PC-9 (cell line): Measurements from ENCODE around the gene CTNNAL1. TPM values are rescaled to one million over a fixed set of nuclear protein-coding genes. Genes with fewer than 3 reads are reported as not detected.
"Not testable (repeated sequence)": the region's sequence is repeated elsewhere in the genome, so short reads cannot be mapped to it uniquely, and the experiment has no call there.

Source experiments
- BruUV-seq: library from RNA; stranded (reverse); fragments of 400-500 nt; replicated peaks from 2 replicates; lab custom pipeline; 2021; lab: Mats Ljungman, UMichigan
- CTCF ChIA-PET: fragments of 300-600 bp; sonication (Branson Sonifier 250); formaldehyde crosslinking; loops from one replicate; lab custom pipeline; 2022; ENCODE audit warnings: antibody characterized with exemption; lab: Charles Lee
- POLR2A ChIA-PET: fragments of 300-600 bp; sonication (Branson Sonifier 250); formaldehyde crosslinking; loops from one replicate; lab custom pipeline; 2022; ENCODE audit warnings: antibody characterized with exemption; ENCODE audit not compliant: unreplicated experiment; lab: Charles Lee
- DNase-seq, 2 experiments: peaks; one replicate each; pipeline versions ENCODE4 v3.0.0 to v3.0.0-alpha.2; 2015 to 2022; ENCODE audit warnings: mixed read lengths in 1 of 2
- H2AFZ ChIP-seq: fragments of 200-600 bp; sonication (generic); 2 replicates; pipeline ENCODE4 v1.8.1; 2017; ENCODE audit warnings: antibody characterized with exemption
- H3F3A ChIP-seq: fragments of 200-600 bp; sonication (generic); 2 replicates; pipeline ENCODE4 v1.8.1; 2017; ENCODE audit warnings: antibody characterized with exemption, mild to moderate bottlenecking, low read depth; ENCODE audit not compliant: insufficient read depth
- H3K27ac ChIP-seq: fragments of 200-600 bp; sonication (generic); 2 replicates; pipeline ENCODE4 v1.6.1; 2016; ENCODE audit warnings: mixed run types
- H3K27me3 ChIP-seq: fragments of 200-600 bp; sonication (generic); 2 replicates; pipeline ENCODE4 v1.6.1; 2016; ENCODE audit warnings: low read depth, mixed run types; ENCODE audit not compliant: insufficient read depth
- H3K36me3 ChIP-seq: fragments of 200-600 bp; sonication (generic); 2 replicates; pipeline ENCODE4 v1.6.1; 2016; ENCODE audit warnings: low read depth, mixed run types
- H3K4me1 ChIP-seq: fragments of 200-600 bp; sonication (generic); replicated peaks from 2 replicates; pipeline ENCODE4 v1.6.1; 2016; ENCODE audit warnings: mixed run types; ENCODE audit not compliant: insufficient read depth
- H3K4me2 ChIP-seq: fragments of 200-600 bp; sonication (generic); 2 replicates; pipeline ENCODE4 v1.6.1; 2017; ENCODE audit warnings: mixed run types
- H3K4me3 ChIP-seq: fragments of 200-600 bp; sonication (generic); 2 replicates; pipeline ENCODE4 v1.6.1; 2016; ENCODE audit warnings: mixed run types
- H3K79me2 ChIP-seq: fragments of 200-600 bp; sonication (generic); 2 replicates; pipeline ENCODE4 v1.6.1; 2017; ENCODE audit warnings: low read depth, mixed run types
- H3K9me2 ChIP-seq: fragments of 200-600 bp; sonication (generic); 2 replicates; pipeline ENCODE4 v1.8.1; 2017; ENCODE audit warnings: mild to moderate bottlenecking; ENCODE audit not compliant: insufficient read depth
- H3K9me3 ChIP-seq: fragments of 200-600 bp; sonication (generic); 2 replicates; pipeline ENCODE4 v1.8.1; 2016; ENCODE audit warnings: low read depth; ENCODE audit not compliant: insufficient read depth
- H4K20me1 ChIP-seq: fragments of 200-600 bp; sonication (generic); 2 replicates; pipeline ENCODE4 v1.8.1; 2017; ENCODE audit not compliant: insufficient read depth
- CTCF ChIP-seq: fragments of 200-600 bp; sonication (generic); conservative IDR thresholded peaks from 2 replicates; pipeline ENCODE4 v1.6.1; 2017; ENCODE audit warnings: mixed run types, antibody characterized with exemption, mild to moderate bottlenecking, moderate library complexity
- EZH2 ChIP-seq: fragments of 200-600 bp; sonication (generic); IDR thresholded peaks from 2 replicates; pipeline ENCODE4 v1.8.0; 2017; ENCODE audit warnings: antibody characterized with exemption, low read depth
- intact Hi-C: fragments of 100-400 bp; cut with micrococcal nuclease; formaldehyde crosslinking; loops from one replicate; pipeline ENCODE4 v1.10.0; 2022; ENCODE audit not compliant: unreplicated experiment
- total RNA-seq: library from RNA; stranded (reverse); gene quantifications from 2 replicates; pipeline ENCODE4 v1.2.3, GENCODE V29; 2021

CTNNAL1 gene
- total RNA-seq, 1 experiment from 2014 or later: 71.3 TPM

DNA sequence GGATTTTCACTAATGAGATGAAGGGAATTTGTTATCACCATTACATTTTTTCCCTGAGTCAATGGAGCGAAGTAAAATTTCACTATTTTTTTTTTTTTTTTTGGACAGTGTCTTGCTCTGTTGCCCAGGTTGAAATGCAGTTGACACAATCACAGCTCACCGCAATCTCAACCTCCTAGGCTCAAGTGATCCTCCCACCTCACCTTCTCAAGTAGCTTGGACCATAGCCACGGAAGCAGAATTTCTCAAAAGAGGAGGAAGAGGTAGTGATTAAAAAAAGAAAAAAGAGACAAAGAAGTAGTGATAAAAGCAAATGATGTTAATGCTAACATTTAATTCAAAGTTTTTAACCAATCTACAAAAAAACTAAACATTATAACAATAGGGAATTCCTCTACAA, 109.1 kb downstream of the CTNNAL1 start:
- no peaks in the 10 kb centered on the region for H3K79me2 ChIP-seq
- H3K27me3 ChIP-seq: no peaks in the 10 kb centered on the region
- intact Hi-C loops: no loop called here
- no peaks in the 10 kb centered on the region for H3K9me2 ChIP-seq
- no peak for TF ChIP-seq CTCF
- TF ChIP-seq EZH2: no peak
- no peak overlapping the region for H3K4me3 ChIP-seq
- H3K36me3 ChIP-seq: peaks cover 26% of the 10 kb centered on the region
- H2AFZ ChIP-seq: no peak overlapping the region
- no peaks in the 10 kb centered on the region for H3K4me1 ChIP-seq
- ChIA-PET CTCF (no interaction called here), POLR2A (no interaction called here)
- DNase-seq: no peak
- no peak overlapping the region for H3K4me2 ChIP-seq
- no peaks in the 10 kb centered on the region for H4K20me1 ChIP-seq
- H3F3A ChIP-seq: no peaks in the 10 kb centered on the region
- BruUV-seq: no TSS peak
- no peak overlapping the region for H3K27ac ChIP-seq
- no peaks in the 10 kb centered on the region for H3K9me3 ChIP-seq

DNA sequence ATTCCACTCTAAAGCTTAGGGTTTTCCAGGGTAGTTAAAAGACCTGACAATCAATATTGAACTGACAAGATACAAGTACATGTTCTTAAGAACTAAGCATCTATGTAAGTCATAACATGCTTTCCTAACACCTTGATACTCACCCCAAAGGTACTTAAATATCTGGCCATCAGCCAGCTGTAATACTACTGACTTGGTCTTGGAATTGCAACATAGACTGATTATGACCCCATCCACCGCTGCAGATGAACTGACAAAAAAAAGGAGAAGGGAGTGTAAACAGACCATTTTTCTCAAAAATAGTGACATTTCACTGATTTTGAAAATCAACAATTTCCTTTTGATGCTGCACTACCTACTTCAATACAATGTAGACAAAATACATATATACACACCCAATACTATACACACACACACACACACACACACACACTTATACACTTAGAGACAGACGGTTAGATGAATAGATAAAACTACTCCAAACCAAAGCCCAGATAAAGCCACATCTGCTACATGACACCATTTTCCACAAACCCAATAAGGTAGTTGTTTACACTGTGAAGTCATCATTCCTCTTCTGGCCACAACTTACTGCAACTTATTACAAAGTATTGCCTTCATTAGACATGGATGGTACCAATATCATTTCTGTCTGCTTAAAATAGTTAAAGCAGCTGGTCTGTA, 109.7 kb downstream of the CTNNAL1 start:
- ChIA-PET POLR2A (no interaction called here), CTCF (no interaction called here)
- H3K4me2 ChIP-seq: no peak overlapping the region
- peaks cover 26% of the 10 kb centered on the region for H3K36me3 ChIP-seq
- H3K79me2 ChIP-seq: no peaks in the 10 kb centered on the region
- intact Hi-C loops: no loop called here
- no peaks in the 10 kb centered on the region for H3K9me3 ChIP-seq
- no peaks in the 10 kb centered on the region for H3F3A ChIP-seq
- H3K4me3 ChIP-seq: no peak overlapping the region
- DNase-seq: no peak
- TF ChIP-seq EZH2: no peak
- no peak for TF ChIP-seq CTCF
- H3K9me2 ChIP-seq: no peaks in the 10 kb centered on the region
- no peak overlapping the region for H3K27ac ChIP-seq
- H3K4me1 ChIP-seq: no peaks in the 10 kb centered on the region
- BruUV-seq: no TSS peak
- no peaks in the 10 kb centered on the region for H3K27me3 ChIP-seq
- no peaks in the 10 kb centered on the region for H4K20me1 ChIP-seq
- no peak overlapping the region for H2AFZ ChIP-seq

- Histone ChIP-seq H3K27me3 (no peaks in the 10 kb centered on the region), H4K20me1 (no peaks in the 10 kb centered on the region), H3K9me2 (no peaks in the 10 kb centered on the region), H3K4me2 (no peak overlapping the region), H3K4me1 (no peaks in the 10 kb centered on the region), H3K4me3 (no peak overlapping the region), H2AFZ (no peak overlapping the region), H3K36me3 (peaks cover 24% of the 10 kb centered on the region), H3K9me3 (no peaks in the 10 kb centered on the region), H3K27ac (no peak overlapping the region), H3F3A (no peaks in the 10 kb centered on the region), H3K79me2 (no peaks in the 10 kb centered on the region)
- BruUV-seq: no TSS peak
- intact Hi-C loops: no loop called here
- TF ChIP-seq EZH2: no peak
- no peak for DNase-seq
- POLR2A ChIA-PET: interaction anchor here (0.7 kb wide), 1 partner anchor 12 kb away, joined by 3 read pairs; no protein-coding TSS in a partner anchor
- CTCF ChIA-PET: interaction anchor here (0.7 kb wide), 1 partner anchor 444 kb away, joined by 3 read pairs; no protein-coding TSS in a partner anchor
Measured at GRCh38 chr9:108900176-108900575, 113.1 kb downstream of the CTNNAL1 start.

DNA sequence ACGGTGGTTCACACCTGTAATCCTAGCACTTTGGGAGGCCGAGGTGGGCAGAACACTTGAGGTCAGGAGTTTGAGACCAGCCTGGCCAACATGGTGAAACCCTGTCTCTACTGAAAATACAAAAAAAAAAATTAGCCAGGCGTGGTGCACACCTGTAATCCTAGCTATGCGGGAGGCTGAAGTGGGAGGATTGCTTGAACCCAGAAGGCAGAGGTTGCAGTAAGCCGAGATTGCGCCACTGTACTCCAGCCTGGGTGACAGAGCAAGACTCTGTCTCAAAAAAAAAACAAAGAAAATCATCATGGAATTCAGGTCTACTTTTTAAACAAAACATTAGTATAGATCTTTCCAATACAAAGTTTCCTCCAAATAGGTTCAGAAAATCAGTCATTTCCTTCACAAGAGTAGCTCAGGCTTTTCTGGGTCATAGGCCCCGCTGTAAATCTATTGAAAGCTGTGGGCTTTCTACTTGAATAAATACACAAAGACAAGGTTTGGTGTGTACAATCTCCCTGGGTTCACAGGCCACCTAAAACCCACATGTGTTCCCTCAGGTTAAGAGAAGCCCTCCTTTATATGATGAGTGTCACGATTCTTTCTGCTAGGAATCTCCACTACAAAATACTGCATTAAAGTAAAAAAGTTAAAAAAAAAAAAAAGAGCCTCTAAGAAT, 114.1 kb downstream of the CTNNAL1 start:
- H2AFZ ChIP-seq, H3K27ac ChIP-seq, POLR2A ChIA-PET, H3K79me2 ChIP-seq, H3K27me3 ChIP-seq, H3K9me3 ChIP-seq, intact Hi-C loops, BruUV-seq, H3K4me1 ChIP-seq, H3F3A ChIP-seq, H3K4me2 ChIP-seq, H4K20me1 ChIP-seq, DNase-seq, H3K9me2 ChIP-seq, H3K4me3 ChIP-seq: not testable (repeated sequence)
- H3K36me3 ChIP-seq: peaks cover 22% of the 10 kb centered on the region
- CTCF ChIA-PET: interaction anchor here (0.7 kb wide), 1 partner anchor 445 kb away, joined by 3 read pairs; no protein-coding TSS in a partner anchor
